DMS153 treated with DMSO at 0.1 percent for 48 hours (cell line): Measurements from ENCODE around the gene ABLIM2.

Source experiments
- DNase-seq: peaks from one replicate; lab custom pipeline; 2025; ENCODE audit not compliant: unreplicated experiment; lab: John Stamatoyannopoulos, UW

ABLIM2 gene

GRCh38 chr4:8033067-8033755 is 125.4 kb downstream of the ABLIM2 start:
- DNase-seq, result no peak

- DNase-seq, result no peak
Measured at GRCh38 chr4:8032381-8032780, 126.2 kb downstream of the ABLIM2 start.

GRCh38 chr4:8030121-8030781 is 128.4 kb downstream of the ABLIM2 start:
- DNase-seq, result no peak

GRCh38 chr4:8029689-8030088 is 128.9 kb downstream of the ABLIM2 start:
- DNase-seq, result no peak

GRCh38 chr4:8028884-8029568 is 129.6 kb downstream of the ABLIM2 start:
- DNase-seq, result no peak

GRCh38 chr4:8028368-8028767 is 130.2 kb downstream of the ABLIM2 start:
- no peak for DNase-seq

GRCh38 chr4:8026453-8026852 is 132.2 kb downstream of the ABLIM2 start:
- DNase-seq, result no peak

GRCh38 chr4:8025668-8026067 is 132.9 kb downstream of the ABLIM2 start:
- DNase-seq, result no peak

- no peak for DNase-seq
Measured at GRCh38 chr4:8024073-8024786, 134.4 kb downstream of the ABLIM2 start.

- no peak for DNase-seq
Measured at GRCh38 chr4:8023696-8024033, 134.9 kb downstream of the ABLIM2 start.

- no peak for DNase-seq
Measured at GRCh38 chr4:8022767-8023695, 135.6 kb downstream of the ABLIM2 start.

- DNase-seq, result no peak
Measured at GRCh38 chr4:8021796-8022195, 136.8 kb downstream of the ABLIM2 start.

GRCh38 chr4:8019396-8020365 is 138.9 kb downstream of the ABLIM2 start:
- no peak for DNase-seq

- DNase-seq, result no peak
Measured at GRCh38 chr4:8016527-8016926, 142.1 kb downstream of the ABLIM2 start.

- DNase-seq, result no peak
Measured at GRCh38 chr4:8015512-8015911, 143.1 kb downstream of the ABLIM2 start.

- DNase-seq, result no peak
Measured at GRCh38 chr4:8013976-8014726, 144.5 kb downstream of the ABLIM2 start.

GRCh38 chr4:8012517-8012916 is 146.1 kb downstream of the ABLIM2 start:
- DNase-seq, result no peak

GRCh38 chr4:8010618-8011017 is 148.0 kb downstream of the ABLIM2 start:
- DNase-seq, result peak; percentile 67
